T1000 (cell line): ENCODE data around the gene RAB13.

Source experiments
- DNase-seq: peaks from one replicate; lab custom pipeline; 2025; ENCODE audit warnings: mixed read lengths; lab: John Stamatoyannopoulos, UW

Gene RAB13

GRCh38 chr1:153933430-153933829, 52.7 kb downstream of the RAB13 start:
- no peak for DNase-seq

- DNase-seq = no peak
Measured at GRCh38 chr1:153932156-153933131, 53.7 kb downstream of the RAB13 start.
